Effector memory CD8-positive, alpha-beta T cell (primary cell): ENCODE measurements around the gene HBA2.
"Not testable (repeated sequence)": the region's sequence is repeated elsewhere in the genome, so short reads cannot be mapped to it uniquely, and the experiment has no call there.

Experiments
- ATAC-seq: fragments of 150-1000 bp; cut with Tn5 transposase; replicated peaks from 2 replicates; pipeline ENCODE4 v1.10.0; 2021; ENCODE audit warnings: mild to moderate bottlenecking, moderate library complexity
- DNase-seq, 3 experiments: peaks; one replicate each; pipeline ENCODE4 v3.0.0; 2021
- H3K27ac Mint-ChIP-seq, 2 donors: one replicate each; pipeline ENCODE4 v1.8.0; 2022; ENCODE audit warnings: mild to moderate bottlenecking in 2 of 2, mixed read lengths in 2 of 2, moderate library complexity in 2 of 2
- H3K27me3 Mint-ChIP-seq, 2 donors: one replicate each; pipeline ENCODE4 v1.8.0; 2022; ENCODE audit warnings: mixed read lengths in 2 of 2
- H3K36me3 Mint-ChIP-seq: one replicate; pipeline ENCODE4 v1.8.0; 2022; ENCODE audit warnings: mild to moderate bottlenecking, moderate library complexity, mixed read lengths; ENCODE audit not compliant: insufficient read depth
- H3K4me1 Mint-ChIP-seq, 2 donors: one replicate each; pipeline ENCODE4 v1.8.0; 2022; ENCODE audit warnings: low read depth in 2 of 2, mixed read lengths in 2 of 2
- H3K4me3 Mint-ChIP-seq, 2 donors: one replicate each; pipeline ENCODE4 v1.8.0; 2022; ENCODE audit warnings: mild to moderate bottlenecking in 2 of 2, mixed read lengths in 2 of 2, moderate library complexity in 2 of 2
- H3K9me3 Mint-ChIP-seq, 2 donors: one replicate each; pipeline ENCODE4 v1.8.0; 2022; ENCODE audit warnings: mixed read lengths in 2 of 2

Gene HBA2

DNA sequence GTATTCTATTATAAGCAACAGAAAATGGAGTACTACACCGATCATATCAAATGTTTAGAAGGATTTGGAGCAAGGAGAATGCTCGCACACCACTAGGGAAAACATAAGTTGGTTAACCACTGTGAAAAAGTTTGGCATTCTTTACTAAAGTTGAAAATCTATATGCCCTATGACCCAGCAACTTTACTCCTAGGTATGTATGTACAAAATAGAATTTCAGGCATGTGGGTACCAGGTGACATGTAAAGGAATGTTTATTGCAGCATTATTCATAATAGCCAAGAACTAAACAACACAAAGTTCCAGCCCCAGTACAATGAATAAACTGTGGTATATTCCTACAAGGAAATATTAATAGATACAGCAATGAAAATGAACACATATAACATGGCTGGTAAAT lies 26.0 kb upstream of the HBA2 start:
- Mint-ChIP-seq H3K27ac (no peak overlapping the region), H3K27me3 (peaks cover 13 to 39% of the 10 kb centered on the region in 2 donors), H3K4me3 (no peak overlapping the region), H3K36me3 (no peaks in the 10 kb centered on the region), H3K4me1 (peaks cover 0 to 3% of the 10 kb centered on the region in 2 donors), H3K9me3 (no peaks in the 10 kb centered on the region)
- no peak for ATAC-seq
- no peak for DNase-seq

DNA sequence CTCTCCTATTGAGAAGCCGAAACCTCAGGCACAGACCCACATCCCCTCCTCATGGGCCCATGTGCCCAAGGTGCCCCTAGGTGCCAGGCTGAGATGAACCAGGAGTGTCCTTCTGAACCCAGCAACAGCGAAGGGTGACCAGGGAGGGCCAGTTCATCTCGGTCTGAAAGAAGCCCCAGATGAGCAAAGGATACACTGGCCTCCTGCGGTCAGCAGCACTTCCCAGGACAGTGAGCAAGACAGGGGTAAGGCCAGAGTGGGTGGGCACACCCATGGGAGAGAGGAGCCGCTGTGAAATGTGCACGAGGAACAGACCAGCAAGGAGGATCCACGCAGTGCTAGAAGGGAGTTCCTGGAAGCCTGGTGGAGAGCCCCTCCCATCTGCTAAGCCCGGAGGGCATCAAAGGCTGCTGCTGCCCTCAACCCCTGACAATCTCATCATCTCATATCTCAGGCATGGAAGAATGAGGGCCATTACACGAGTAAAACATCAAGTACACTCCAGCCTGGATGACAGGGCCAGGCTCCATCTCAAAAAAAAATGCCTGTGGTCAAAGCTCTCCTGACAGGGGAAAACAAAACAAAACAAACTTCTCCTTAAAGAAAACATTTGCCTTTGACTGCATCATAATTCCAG lies 23.5 kb upstream of the HBA2 start:
- Mint-ChIP-seq H3K4me3 (no peak overlapping the region), H3K27me3 (peaks cover 7 to 34% of the 10 kb centered on the region in 2 donors), H3K27ac (no peak overlapping the region), H3K4me1 (peaks cover 0 to 4% of the 10 kb centered on the region in 2 donors), H3K9me3 (no peaks in the 10 kb centered on the region), H3K36me3 (no peaks in the 10 kb centered on the region)
- no peak for DNase-seq
- ATAC-seq, result no peak

DNA sequence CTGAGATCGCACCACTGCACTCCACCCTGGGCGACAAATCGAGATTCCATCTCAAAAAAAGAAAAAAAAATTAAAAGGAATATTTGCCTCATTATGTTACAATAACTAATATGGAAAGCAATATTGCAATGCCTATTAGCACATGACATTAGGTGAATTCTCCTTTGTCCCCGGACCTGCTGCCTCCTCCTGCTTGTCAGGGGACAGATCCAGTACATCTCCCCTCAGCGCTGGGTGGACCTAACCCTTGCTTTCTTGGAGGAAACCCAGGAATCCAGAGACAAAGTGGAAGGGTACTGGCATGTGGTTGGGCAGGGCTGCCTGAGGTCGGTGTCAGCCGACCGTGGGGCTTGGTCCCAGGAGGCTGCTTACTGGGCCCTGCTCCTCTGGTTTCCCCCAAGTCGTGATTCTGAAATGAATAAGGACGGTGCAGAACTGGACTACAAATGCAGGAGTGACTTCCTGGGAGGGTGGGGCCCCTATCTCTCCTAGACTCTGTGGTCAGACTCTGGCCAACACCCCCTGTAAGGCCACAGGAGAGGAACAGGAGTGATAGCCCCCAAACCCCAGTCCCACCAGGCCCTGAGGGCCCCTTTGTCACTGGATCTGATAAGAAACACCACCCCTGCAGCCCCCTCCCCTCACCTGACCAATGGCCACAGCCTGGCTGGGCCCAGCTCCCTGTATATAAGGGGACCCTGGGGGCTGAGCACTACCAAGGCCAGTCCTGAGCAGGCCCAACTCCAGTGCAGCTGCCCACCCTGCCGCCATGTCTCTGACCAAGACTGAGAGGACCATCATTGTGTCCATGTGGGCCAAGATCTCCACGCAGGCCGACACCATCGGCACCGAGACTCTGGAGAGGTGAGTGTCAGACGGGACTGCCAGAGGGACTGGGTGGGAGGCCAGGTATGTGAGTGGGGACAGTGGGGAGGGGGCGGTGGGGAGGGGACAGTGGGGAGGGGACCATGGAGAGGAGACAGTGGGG lies 20.2 kb upstream of the HBA2 start, which contains the start of gene HBZ:
HBZ (plus strand) TSS at position 504 of the 988 bp plus-strand sequence; CDS start at position 770, 266 bp downstream.
- peaks cover 11 to 46% of the 10 kb centered on the region in 2 donors for H3K27me3 Mint-ChIP-seq
- ATAC-seq (no peak), DNase-seq (no peak)
- peaks cover 3 to 10% of the 10 kb centered on the region in 2 donors for H3K4me1 Mint-ChIP-seq
- H3K36me3 Mint-ChIP-seq, result no peaks in the 10 kb centered on the region
- no peaks in the 10 kb centered on the region for H3K9me3 Mint-ChIP-seq
- no peak within 1 kb of the TSS for H3K27ac Mint-ChIP-seq
- H3K4me3 Mint-ChIP-seq, result peak within 1 kb of the TSS in 1 of 2 donors; percentile 47

DNA sequence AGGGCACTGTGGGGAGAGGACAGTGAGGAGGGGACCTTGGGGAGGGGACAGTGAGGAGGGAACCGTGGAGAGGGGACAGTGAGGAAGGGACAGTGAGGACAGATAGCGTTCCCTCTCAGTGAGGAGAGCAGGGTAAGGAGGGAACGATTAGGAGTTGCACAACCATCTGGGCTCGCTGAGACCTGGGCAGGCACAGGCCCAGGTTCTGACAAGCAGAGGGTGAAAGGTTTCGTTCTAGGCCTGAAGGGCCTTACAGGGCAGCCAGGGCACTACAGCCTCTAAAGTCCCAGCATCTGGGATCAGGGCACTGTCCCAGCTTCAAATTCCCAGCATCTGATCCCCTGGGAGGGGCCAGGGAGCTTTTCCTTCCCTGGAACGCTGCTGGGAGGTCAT lies 19.6 kb upstream of the HBA2 start:
- Mint-ChIP-seq H3K4me1 (peaks cover 3 to 10% of the 10 kb centered on the region in 2 donors), H3K27me3 (peaks cover 11 to 51% of the 10 kb centered on the region in 2 donors), H3K4me3 (peak overlapping the region in 1 of 2 donors; percentile 47)
- not testable (repeated sequence) for H3K36me3 Mint-ChIP-seq, H3K9me3 Mint-ChIP-seq, DNase-seq, H3K27ac Mint-ChIP-seq, ATAC-seq

DNA sequence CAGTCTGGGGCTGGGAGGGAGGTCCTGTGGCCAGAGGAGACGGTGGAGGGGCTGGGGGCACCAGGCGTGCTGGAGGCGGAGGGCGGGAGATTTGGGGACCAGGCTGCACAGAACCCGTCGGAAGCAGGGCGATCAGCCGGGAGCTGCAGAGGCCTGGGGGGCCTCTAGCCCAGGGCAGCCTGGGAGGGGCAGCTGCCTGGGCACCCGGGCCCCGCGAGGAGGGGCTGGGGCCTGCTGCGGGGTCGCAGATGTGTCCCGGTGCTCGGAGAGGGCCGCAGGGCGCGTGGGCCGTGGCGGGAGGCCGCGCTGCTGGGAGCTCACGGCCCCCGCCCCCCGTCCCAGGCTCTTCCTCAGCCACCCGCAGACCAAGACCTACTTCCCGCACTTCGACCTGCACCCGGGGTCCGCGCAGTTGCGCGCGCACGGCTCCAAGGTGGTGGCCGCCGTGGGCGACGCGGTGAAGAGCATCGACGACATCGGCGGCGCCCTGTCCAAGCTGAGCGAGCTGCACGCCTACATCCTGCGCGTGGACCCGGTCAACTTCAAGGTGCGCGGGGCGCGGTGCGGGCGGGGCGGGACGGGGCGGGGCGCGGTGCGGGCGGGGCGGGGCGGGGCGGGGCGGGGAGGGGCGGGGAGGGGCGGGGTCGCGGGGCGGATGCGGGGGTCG lies 19.0 kb upstream of the HBA2 start:
- Mint-ChIP-seq H3K4me1 (peaks cover 3 to 10% of the 10 kb centered on the region in 2 donors), H3K27me3 (peaks cover 11 to 52% of the 10 kb centered on the region in 2 donors)
- not testable (repeated sequence) for H3K4me3 Mint-ChIP-seq, DNase-seq, H3K27ac Mint-ChIP-seq, H3K9me3 Mint-ChIP-seq, H3K36me3 Mint-ChIP-seq
- peak; percentile 50 for ATAC-seq

DNA sequence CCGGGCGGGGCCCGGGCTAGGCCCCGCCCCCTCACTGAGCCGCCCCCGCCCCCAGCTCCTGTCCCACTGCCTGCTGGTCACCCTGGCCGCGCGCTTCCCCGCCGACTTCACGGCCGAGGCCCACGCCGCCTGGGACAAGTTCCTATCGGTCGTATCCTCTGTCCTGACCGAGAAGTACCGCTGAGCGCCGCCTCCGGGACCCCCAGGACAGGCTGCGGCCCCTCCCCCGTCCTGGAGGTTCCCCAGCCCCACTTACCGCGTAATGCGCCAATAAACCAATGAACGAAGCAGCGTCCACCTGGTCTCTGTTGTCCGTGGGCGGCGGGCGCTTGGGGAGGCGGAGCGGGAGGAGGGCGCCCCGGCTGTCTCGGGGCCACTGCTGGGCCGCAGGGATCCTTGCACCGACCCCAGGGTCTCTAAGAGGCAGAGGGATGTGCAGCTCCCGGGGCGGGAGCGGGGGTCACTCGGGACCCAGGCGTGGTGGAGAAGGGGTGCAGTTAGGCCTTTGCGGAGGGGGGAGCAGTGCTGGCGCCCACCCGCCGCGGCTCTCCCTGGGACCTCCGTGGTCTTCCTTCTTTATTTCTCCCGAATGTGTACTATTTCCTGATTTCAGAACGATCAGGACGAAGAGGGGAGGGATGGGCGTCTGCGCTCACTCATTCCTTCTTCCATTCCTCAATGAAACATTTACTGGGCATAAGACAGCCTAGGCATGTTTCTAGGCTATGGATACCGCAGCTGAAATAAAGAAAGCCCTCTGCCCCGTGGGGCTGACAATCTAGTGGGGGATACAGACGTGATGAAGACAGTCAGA lies 18.3 kb upstream of the HBA2 start:
- Mint-ChIP-seq H3K4me3 (peak overlapping the region; percentile 71 to 74), H3K27ac (peak overlapping the region in 1 of 2 donors; percentile 29), H3K27me3 (peaks cover 17 to 52% of the 10 kb centered on the region in 2 donors), H3K36me3 (no peaks in the 10 kb centered on the region), H3K4me1 (peaks cover 5 to 10% of the 10 kb centered on the region in 2 donors), H3K9me3 (no peaks in the 10 kb centered on the region)
- DNase-seq, result no peak
- ATAC-seq, result peak; percentile 43

DNA sequence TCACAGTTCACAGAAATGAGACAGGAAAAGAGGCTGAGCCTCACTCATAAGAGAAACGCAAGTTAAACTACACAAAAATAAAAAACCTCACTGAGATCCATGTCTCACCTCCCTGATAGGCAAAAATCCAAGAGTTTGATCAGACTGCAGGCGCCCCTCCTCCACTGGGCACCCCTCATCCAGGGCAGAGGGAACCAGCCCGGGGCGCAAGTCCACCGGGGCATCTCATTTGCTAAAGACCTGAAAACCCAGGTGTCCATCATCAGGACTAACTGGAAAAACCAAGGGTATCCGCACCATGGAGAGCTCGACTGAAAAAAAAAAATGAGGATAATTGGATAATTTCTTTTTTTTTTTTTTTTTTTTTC lies 17.7 kb upstream of the HBA2 start:
- Mint-ChIP-seq H3K4me3 (peak overlapping the region; percentile 71 to 74), H3K4me1 (peaks cover 6 to 10% of the 10 kb centered on the region in 2 donors), H3K36me3 (no peaks in the 10 kb centered on the region), H3K9me3 (no peaks in the 10 kb centered on the region), H3K27me3 (peaks cover 21 to 55% of the 10 kb centered on the region in 2 donors), H3K27ac (no peak overlapping the region)
- DNase-seq (no peak), ATAC-seq (no peak)

DNA sequence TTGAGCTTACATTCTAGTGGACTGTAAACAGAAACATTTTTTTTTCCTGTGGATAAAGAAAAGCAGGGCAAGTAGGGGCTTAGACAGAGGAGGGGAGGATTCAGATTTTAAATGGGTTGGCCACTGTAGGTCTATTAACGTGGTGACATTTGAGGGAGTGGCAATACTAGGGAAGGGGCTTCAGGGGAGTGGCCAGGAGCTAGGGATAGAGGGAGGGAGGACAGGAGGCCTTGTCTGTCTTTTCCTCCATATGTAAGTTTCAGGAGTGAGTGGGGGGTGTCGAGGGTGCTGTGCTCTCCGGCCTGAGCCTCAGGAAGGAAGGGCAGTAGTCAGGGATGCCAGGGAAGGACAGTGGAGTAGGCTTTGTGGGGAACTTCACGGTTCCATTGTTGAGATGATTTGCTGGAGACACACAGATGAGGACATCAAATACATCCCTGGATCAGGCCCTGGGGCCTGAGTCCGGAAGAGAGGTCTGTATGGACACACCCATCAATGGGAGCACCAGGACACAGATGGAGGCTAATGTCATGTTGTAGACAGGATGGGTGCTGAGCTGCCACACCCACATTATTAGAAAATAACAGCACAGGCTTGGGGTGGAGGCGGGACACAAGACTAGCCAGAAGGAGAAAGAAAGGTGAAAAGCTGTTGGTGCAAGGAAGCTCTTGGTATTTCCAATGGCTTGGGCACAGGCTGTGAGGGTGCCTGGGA lies 13.4 kb upstream of the HBA2 start:
- Mint-ChIP-seq H3K27me3 (peaks cover 34 to 68% of the 10 kb centered on the region in 2 donors), H3K4me3 (no peak overlapping the region), H3K36me3 (no peaks in the 10 kb centered on the region), H3K9me3 (no peaks in the 10 kb centered on the region), H3K27ac (no peak overlapping the region), H3K4me1 (peaks cover 6 to 8% of the 10 kb centered on the region in 2 donors)
- DNase-seq, result no peak
- no peak for ATAC-seq

DNA sequence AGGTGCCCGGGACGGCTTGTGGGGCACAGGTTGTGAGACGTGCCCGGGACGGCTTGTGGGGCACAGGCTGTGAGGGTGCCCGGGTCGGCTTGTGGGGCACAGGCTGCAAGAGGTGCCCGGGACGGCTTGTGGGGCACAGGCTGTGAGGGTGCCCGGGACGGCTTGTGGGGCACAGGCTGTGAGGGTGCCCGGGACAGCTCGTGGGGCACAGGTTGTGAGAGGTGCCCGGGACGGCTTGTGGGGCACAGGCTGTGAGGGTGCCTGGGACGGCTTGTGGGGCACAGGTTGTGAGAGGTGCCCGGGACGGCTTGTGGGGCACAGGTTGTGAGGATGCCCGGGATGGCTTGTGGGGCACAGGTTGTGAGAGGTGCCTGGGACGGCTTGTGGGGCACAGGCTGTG lies 12.4 kb upstream of the HBA2 start:
- peaks cover 24 to 58% of the 10 kb centered on the region in 2 donors for H3K27me3 Mint-ChIP-seq
- not testable (repeated sequence) for H3K4me3 Mint-ChIP-seq, H3K36me3 Mint-ChIP-seq

DNA sequence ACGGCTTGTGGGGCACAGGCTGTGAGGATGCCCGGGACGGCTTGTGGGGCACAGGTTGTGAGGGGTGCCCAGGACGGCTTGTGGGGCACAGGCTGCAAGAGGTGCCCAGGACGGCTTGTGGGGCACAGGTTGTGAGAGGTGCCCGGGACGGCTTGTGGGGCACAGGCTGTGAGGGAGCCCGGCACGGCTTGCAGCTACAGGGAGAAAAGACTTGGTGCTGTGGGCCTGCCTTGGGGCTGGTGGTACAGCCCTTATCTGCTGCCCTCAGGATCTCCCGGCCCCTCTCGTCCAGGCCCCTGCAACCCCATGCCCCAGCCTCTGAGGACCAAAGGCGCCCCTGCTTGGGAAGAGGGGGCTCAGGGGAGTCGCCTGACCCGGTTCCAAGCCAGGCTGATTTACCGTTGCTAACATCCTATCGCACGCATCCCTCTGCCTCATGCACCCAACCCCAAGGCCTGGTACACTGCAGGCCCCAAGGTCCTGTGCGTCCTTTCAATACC lies 11.9 kb upstream of the HBA2 start:
- Mint-ChIP-seq H3K36me3 (no peaks in the 10 kb centered on the region), H3K4me3 (no peak overlapping the region), H3K4me1 (peaks cover 0 to 6% of the 10 kb centered on the region in 2 donors), H3K9me3 (no peaks in the 10 kb centered on the region), H3K27me3 (peaks cover 24 to 61% of the 10 kb centered on the region in 2 donors), H3K27ac (no peak overlapping the region)
- DNase-seq (no peak), ATAC-seq (no peak)

More for the DNA sequence above, 12.4 kb upstream of the HBA2 start:
- not testable (repeated sequence) for H3K9me3 Mint-ChIP-seq, H3K27ac Mint-ChIP-seq, DNase-seq, ATAC-seq, H3K4me1 Mint-ChIP-seq

DNA sequence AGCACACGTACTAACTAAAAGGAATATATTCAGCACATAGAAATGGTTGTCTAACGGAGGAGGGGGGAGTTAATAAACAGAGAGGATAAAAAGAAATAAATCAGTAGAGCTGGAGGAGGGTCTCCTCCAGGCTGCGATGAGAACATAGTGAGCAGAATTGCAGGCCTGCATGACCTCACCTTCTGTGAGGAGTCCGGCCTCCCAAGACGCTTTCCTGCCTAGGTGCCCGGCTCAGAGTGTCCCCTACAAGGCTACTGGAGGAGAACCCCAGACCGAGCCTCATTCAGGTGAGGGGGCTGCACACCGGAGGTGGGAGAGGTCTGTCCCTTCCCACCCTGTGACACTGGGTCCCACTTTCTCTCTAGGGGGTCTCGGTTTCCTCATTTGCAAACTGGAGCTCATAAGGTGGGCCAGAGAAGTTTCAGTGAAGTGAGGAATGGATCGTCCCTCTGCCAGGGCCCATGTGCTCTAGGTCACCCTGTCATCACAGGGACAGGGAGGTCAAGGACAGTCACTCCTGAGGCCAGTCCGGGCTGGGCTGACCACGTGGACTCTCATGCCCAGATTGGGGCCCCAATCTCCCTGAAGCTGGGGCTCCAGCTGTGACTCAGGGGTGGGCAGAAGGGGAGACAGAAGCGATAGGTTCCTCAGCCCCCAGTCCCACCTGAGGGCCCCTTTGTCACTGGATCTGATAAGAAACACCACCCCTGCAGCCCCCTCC lies 10.2 kb upstream of the HBA2 start:
- Mint-ChIP-seq H3K4me1 (peaks cover 5 to 9% of the 10 kb centered on the region in 2 donors), H3K27ac (no peak overlapping the region), H3K4me3 (no peak overlapping the region), H3K9me3 (no peaks in the 10 kb centered on the region), H3K27me3 (peaks cover 32 to 68% of the 10 kb centered on the region in 2 donors), H3K36me3 (peaks cover 3% of the 10 kb centered on the region)
- DNase-seq (no peak), ATAC-seq (no peak)
